ENCODE results near the gene HBS1L. TPM values are rescaled to one million over a fixed set of nuclear protein-coding genes. Genes with fewer than 3 reads are reported as not detected.

HBS1L gene
- polyA plus RNA-seq, 1 donor (not counting 4 experiments of a cell fraction or from before 2014, with no cell fraction given): 61.6 TPM

DNA sequence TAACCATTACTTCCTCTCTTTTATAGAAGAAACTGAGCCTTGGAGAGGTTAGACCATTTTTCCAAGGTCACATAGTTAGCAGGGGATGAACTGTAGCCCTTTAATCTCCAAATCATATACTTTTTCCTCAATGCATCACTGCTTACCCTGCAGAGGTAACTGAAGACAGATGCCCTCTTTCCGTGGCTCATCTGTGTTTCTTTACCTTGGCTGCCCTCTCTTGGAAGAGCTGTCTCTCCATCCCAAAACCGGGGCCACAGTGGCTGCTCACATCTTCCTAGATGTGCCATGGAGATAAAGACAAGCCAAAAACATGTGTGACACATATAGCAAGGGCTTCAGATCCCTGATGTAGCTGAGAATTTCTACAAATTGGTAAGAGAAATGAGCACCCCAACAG lies 104.1 kb downstream of the HBS1L start:
- no peak overlapping the region for H3K4me3 ChIP-seq (ENCODE audit: control insufficient read depth in 2 of 3, extremely low read depth in 1 of 3, insufficient read depth in 2 of 3, low read depth in 1 of 3, low read length in 3 of 3)
- H3K4me2 ChIP-seq (ENCODE audit: control insufficient read depth, extremely low read depth, insufficient read depth, low read depth, low read length): no peak overlapping the region
- H3K9me3 ChIP-seq (ENCODE audit: control insufficient read depth, low read depth, low read length): no peaks in the 10 kb centered on the region
- no peak overlapping the region for H2AFZ ChIP-seq (ENCODE audit: control insufficient read depth, low read length)
- no peaks in the 10 kb centered on the region for H4K20me1 ChIP-seq (ENCODE audit: control insufficient read depth, extremely low read depth, insufficient read depth, low read length)
- no peaks in the 10 kb centered on the region for H3K9me1 ChIP-seq (ENCODE audit: control insufficient read depth, extremely low read depth, insufficient read depth, low read length)
- no peak overlapping the region for H3K9ac ChIP-seq (ENCODE audit: control insufficient read depth, extremely low read depth, insufficient read depth, low read length)
- no peaks in the 10 kb centered on the region for H3K27me3 ChIP-seq (ENCODE audit: control insufficient read depth, extremely low read depth, insufficient read depth, low read length)
- H3K79me2 ChIP-seq (ENCODE audit: control insufficient read depth, insufficient read depth, low read length): no peaks in the 10 kb centered on the region
- TF ChIP-seq, protein P1, sequence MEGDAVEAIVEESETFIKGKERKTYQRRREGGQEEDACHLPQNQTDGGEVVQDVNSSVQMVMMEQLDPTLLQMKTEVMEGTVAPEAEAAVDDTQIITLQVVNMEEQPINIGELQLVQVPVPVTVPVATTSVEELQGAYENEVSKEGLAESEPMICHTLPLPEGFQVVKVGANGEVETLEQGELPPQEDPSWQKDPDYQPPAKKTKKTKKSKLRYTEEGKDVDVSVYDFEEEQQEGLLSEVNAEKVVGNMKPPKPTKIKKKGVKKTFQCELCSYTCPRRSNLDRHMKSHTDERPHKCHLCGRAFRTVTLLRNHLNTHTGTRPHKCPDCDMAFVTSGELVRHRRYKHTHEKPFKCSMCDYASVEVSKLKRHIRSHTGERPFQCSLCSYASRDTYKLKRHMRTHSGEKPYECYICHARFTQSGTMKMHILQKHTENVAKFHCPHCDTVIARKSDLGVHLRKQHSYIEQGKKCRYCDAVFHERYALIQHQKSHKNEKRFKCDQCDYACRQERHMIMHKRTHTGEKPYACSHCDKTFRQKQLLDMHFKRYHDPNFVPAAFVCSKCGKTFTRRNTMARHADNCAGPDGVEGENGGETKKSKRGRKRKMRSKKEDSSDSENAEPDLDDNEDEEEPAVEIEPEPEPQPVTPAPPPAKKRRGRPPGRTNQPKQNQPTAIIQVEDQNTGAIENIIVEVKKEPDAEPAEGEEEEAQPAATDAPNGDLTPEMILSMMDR (optimal IDR thresholded peaks at IDR 0.05 in 1 of 3, IDR thresholded peaks at IDR 0.05 in 1 of 3, conservative IDR thresholded peaks at IDR 0.05 in 1 of 3; ENCODE audit: extremely low read depth in 1 of 3, insufficient read depth in 2 of 3, low read length in 3 of 3): peak in 1 of 3 experiments; percentile 15
- no peak for TF ChIP-seq EZH2 (IDR thresholded peaks at IDR 0.05; ENCODE audit: low read length)
- H3K36me3 ChIP-seq (ENCODE audit: control insufficient read depth in 2 of 2, extremely low read depth in 1 of 2, insufficient read depth in 2 of 2, low read length in 2 of 2): no peaks in the 10 kb centered on the region
- dilution Hi-C loops (cut with MboI; ENCODE audit: extremely low pct_ligation_motif_present, low sequenced_read_pairs): no loop called here
- no peaks in the 10 kb centered on the region for H3K4me1 ChIP-seq (ENCODE audit: control insufficient read depth, extremely low read depth, insufficient read depth, low read length)
- no peak for DNase-seq (ENCODE audit: low read depth, low spot score)
- no peak for FAIRE-seq
- H3K27ac ChIP-seq (ENCODE audit: control insufficient read depth, insufficient read depth, low read length): no peak overlapping the region

DNA sequence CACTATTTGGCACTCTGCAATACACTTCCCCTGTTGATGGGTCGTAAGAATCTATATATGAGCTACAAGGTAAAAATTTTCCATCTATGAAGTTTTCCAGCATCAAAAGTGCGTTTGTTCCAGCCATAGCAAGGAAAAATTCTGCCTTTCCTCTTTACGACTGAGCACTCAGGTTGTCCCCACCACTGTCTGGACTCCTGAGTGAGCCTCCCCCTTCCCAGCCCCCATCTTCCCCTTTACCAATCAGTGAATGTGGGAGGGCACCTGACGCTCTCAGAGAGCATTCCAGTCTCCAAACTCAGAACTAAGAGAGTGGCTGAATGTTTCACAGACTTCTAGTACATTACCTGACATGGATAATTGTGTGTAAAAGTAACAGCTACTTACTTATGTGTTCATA lies 104.7 kb downstream of the HBS1L start, which contains the start of gene ALDH8A1:
ALDH8A1 (minus strand) TSS at position 175 of the 400 bp plus-strand sequence; CDS start at position 127, 48 bp downstream.
- H3K4me1 ChIP-seq (ENCODE audit: control insufficient read depth, extremely low read depth, insufficient read depth, low read length): no peaks in the 10 kb centered on the region
- TF ChIP-seq, protein P1 (optimal IDR thresholded peaks at IDR 0.05 in 1 of 3, IDR thresholded peaks at IDR 0.05 in 1 of 3, conservative IDR thresholded peaks at IDR 0.05 in 1 of 3; ENCODE audit: extremely low read depth in 1 of 3, insufficient read depth in 2 of 3, low read length in 3 of 3): no peak
- no peak for TF ChIP-seq EZH2 (IDR thresholded peaks at IDR 0.05; ENCODE audit: low read length)
- no peaks in the 10 kb centered on the region for H3K27me3 ChIP-seq (ENCODE audit: control insufficient read depth, extremely low read depth, insufficient read depth, low read length)
- no peak for FAIRE-seq
- H3K4me3 ChIP-seq (ENCODE audit: control insufficient read depth in 2 of 3, extremely low read depth in 1 of 3, insufficient read depth in 2 of 3, low read depth in 1 of 3, low read length in 3 of 3): no peak within 1 kb of the TSS
- no peak for DNase-seq (ENCODE audit: low read depth, low spot score)
- no peak within 1 kb of the TSS for H2AFZ ChIP-seq (ENCODE audit: control insufficient read depth, low read length)
- H3K9me1 ChIP-seq (ENCODE audit: control insufficient read depth, extremely low read depth, insufficient read depth, low read length): no peaks in the 10 kb centered on the region
- H3K27ac ChIP-seq (ENCODE audit: control insufficient read depth, insufficient read depth, low read length): no peak within 1 kb of the TSS
- H3K36me3 ChIP-seq (ENCODE audit: control insufficient read depth in 2 of 2, extremely low read depth in 1 of 2, insufficient read depth in 2 of 2, low read length in 2 of 2): no peaks in the 10 kb centered on the region
- no peaks in the 10 kb centered on the region for H3K9me3 ChIP-seq (ENCODE audit: control insufficient read depth, low read depth, low read length)
- H4K20me1 ChIP-seq (ENCODE audit: control insufficient read depth, extremely low read depth, insufficient read depth, low read length): no peaks in the 10 kb centered on the region
- no peaks in the 10 kb centered on the region for H3K79me2 ChIP-seq (ENCODE audit: control insufficient read depth, insufficient read depth, low read length)
- H3K9ac ChIP-seq (ENCODE audit: control insufficient read depth, extremely low read depth, insufficient read depth, low read length): no peak within 1 kb of the TSS
- no peak within 1 kb of the TSS for H3K4me2 ChIP-seq (ENCODE audit: control insufficient read depth, extremely low read depth, insufficient read depth, low read depth, low read length)
- dilution Hi-C loops (cut with MboI; ENCODE audit: extremely low pct_ligation_motif_present, low sequenced_read_pairs): no loop called here

All from keratinocyte (primary cell).